Endodermal cell (in vitro differentiated cells): ENCODE data around the gene CHDH. TPM values are rescaled to one million over a fixed set of nuclear protein-coding genes. Genes with fewer than 3 reads are reported as not detected.

Experiments used
- DNase-seq: peaks from one replicate; pipeline ENCODE4 v3.0.0-alpha.2; 2017
- H3K27ac ChIP-seq: 2 replicates; pipeline ENCODE4 v1.5.1; 2013; ENCODE audit warnings: mild to moderate bottlenecking, low read depth, low read length, moderate library complexity
- H3K27me3 ChIP-seq: 2 replicates; pipeline ENCODE4 v1.6.1; 2013; ENCODE audit warnings: mild to moderate bottlenecking, low read length, moderate library complexity; ENCODE audit not compliant: insufficient read depth, control insufficient read depth, poor library complexity, severe bottlenecking
- H3K36me3 ChIP-seq: 2 replicates; pipeline ENCODE4 v1.7.0; 2013; ENCODE audit warnings: mild to moderate bottlenecking, low read length, moderate library complexity; ENCODE audit not compliant: control insufficient read depth, insufficient read depth
- H3K4me1 ChIP-seq: one replicate; pipeline ENCODE4 v1.7.0; 2013; ENCODE audit warnings: low read length; ENCODE audit not compliant: control insufficient read depth, insufficient read depth
- H3K4me3 ChIP-seq: 2 replicates; pipeline ENCODE4 v1.5.1; 2013; ENCODE audit warnings: mild to moderate bottlenecking, low read length, moderate library complexity
- H3K9ac ChIP-seq: 2 replicates; pipeline ENCODE4 v1.6.1; 2013; ENCODE audit warnings: mild to moderate bottlenecking, low read length, moderate library complexity; ENCODE audit not compliant: poor library complexity, severe bottlenecking; ENCODE audit errors: extremely low read depth
- H3K9me3 ChIP-seq: 2 replicates; pipeline ENCODE4 v1.6.1; 2013; ENCODE audit warnings: mild to moderate bottlenecking, low read length, moderate library complexity; ENCODE audit not compliant: control insufficient read depth
- H3K27ac Mint-ChIP-seq: 2 replicates; pipeline ENCODE4 v1.8.0; 2020; ENCODE audit warnings: mixed read lengths
- H3K27me3 Mint-ChIP-seq: 2 replicates; pipeline ENCODE4 v1.8.0; 2021; ENCODE audit warnings: mild to moderate bottlenecking, mixed read lengths; ENCODE audit not compliant: insufficient read depth
- H3K36me3 Mint-ChIP-seq: 2 replicates; pipeline ENCODE4 v1.8.0; 2020; ENCODE audit warnings: low read depth, mixed read lengths
- H3K4me1 Mint-ChIP-seq: 2 replicates; pipeline ENCODE4 v1.8.0; 2020; ENCODE audit warnings: mixed read lengths
- H3K4me3 Mint-ChIP-seq: 2 replicates; pipeline ENCODE4 v1.8.0; 2020; ENCODE audit warnings: mild to moderate bottlenecking, moderate library complexity, mixed read lengths
- H3K9me3 Mint-ChIP-seq: 2 replicates; pipeline ENCODE4 v1.8.0; 2020; ENCODE audit warnings: mild to moderate bottlenecking, mixed read lengths
- CTCF ChIP-seq: fragments of 200-600 bp; sonication (generic); conservative IDR thresholded peaks from 2 replicates; pipeline ENCODE4 v1.5.0; 2021; ENCODE audit warnings: antibody characterized with exemption, mild to moderate bottlenecking
- WGBS, 2 experiments: methylation state at CpG; one replicate each; pipeline versions ENCODE4 v1.1.5 to v1.1.7; 2013; ENCODE audit warnings: missing lambda C conversion rate in 2 of 2, mixed read lengths in 1 of 2; ENCODE audit not compliant: insufficient coverage in 1 of 2, insufficient read length in 1 of 2; 5-methylcytosine and 5-hydroxymethylcytosine counted together
- long read RNA-seq, 4 experiments: library from polyadenylated mRNA in 2 of 4; library from RNA in 1 of 4; library from capped mRNA in 1 of 4; stranded (forward) in 3 of 4; unstranded in 1 of 4; transcript quantifications; one replicate each; pipeline ENCODE4 v2.0.0, GENCODE V29; 2020 to 2021; ENCODE audit warnings: inconsistent platforms in 1 of 4
- polyA plus RNA-seq, 2 experiments: library from polyadenylated mRNA; stranded (reverse); fragments of 50-300 nt; gene quantifications; one replicate each; pipeline ENCODE4 v1.2.3, GENCODE V29; 2013
- total RNA-seq, 2 donors: library from RNA; stranded (reverse); fragmentation: NEBNext Ultra II Directional in 1 of 2; extraction: Animal tissue kit (Norgen Biotek cat#: 25700) in 1 of 2; gene quantifications; 2 replicates in 1 of 2; 3 replicates in 1 of 2; pipeline ENCODE4 v1.2.1, GENCODE V29; 2021

The CHDH gene
- 10 to 100 TPM; 12.7 to 21.4 TPM for total RNA-seq
- polyA plus RNA-seq (2013, experiment 1 of 2), result 2.0 TPM
- 3.1 TPM for polyA plus RNA-seq (2013, experiment 2 of 2)
- long read RNA-seq, experiment 1, full-length matches to known transcripts, result 3 of 11 reads
- long read RNA-seq, experiment 1, partial matches to known transcripts, result 3 of 11 reads
- long read RNA-seq, experiment 1, other reads (novel, unspliced or antisense), result 5 of 11 reads
- long read RNA-seq, experiment 2, full-length matches to known transcripts, result 25 of 46 reads
- long read RNA-seq, experiment 2, partial matches to known transcripts, result 3 of 46 reads
- long read RNA-seq, experiment 2, other reads (novel, unspliced or antisense), result 18 of 46 reads
- long read RNA-seq, experiment 3, full-length matches to known transcripts, result 48 of 93 reads
- long read RNA-seq, experiment 3, partial matches to known transcripts, result 3 of 93 reads
- long read RNA-seq, experiment 3, other reads (novel, unspliced or antisense), result 42 of 93 reads
- long read RNA-seq, experiment 4, partial matches to known transcripts, result 1 of 3 reads
- long read RNA-seq, experiment 4, other reads (novel, unspliced or antisense), result 2 of 3 reads

- 6 to 7% methylated on average over 29 to 91 of the region's 91 CpGs for WGBS, 2 experiments
- Histone ChIP-seq H3K9ac (peak within 1 kb of the TSS; percentile 62), H3K4me1 (peaks cover 17% of the 10 kb centered on the region), H3K27me3 (peaks cover 18% of the 10 kb centered on the region), H3K9me3 (no peaks in the 10 kb centered on the region), H3K27ac (no peak within 1 kb of the TSS), H3K36me3 (no peaks in the 10 kb centered on the region), H3K4me3 (peak within 1 kb of the TSS; percentile 81)
- Mint-ChIP-seq H3K4me3 (peak within 1 kb of the TSS; percentile 66), H3K27me3 (peaks cover 19% of the 10 kb centered on the region), H3K4me1 (peaks cover 38% of the 10 kb centered on the region), H3K36me3 (peaks cover 4% of the 10 kb centered on the region), H3K27ac (peak within 1 kb of the TSS; percentile 87), H3K9me3 (no peaks in the 10 kb centered on the region)
- peak; percentile 90 for DNase-seq
- TF ChIP-seq CTCF, result no peak
Observed at GRCh38 chr3:53846134-53846850, at the start of gene CHDH, which contains the start of gene IL17RB. Gene CHDH (minus strand): TSS chr3:53846419. CDS start chr3:53824008, 22,411 bp downstream. Gene IL17RB (plus strand): TSS chr3:53846568. CDS start chr3:53846589, 21 bp downstream.

GRCh38 chr3:53892286-53892637 lies 46.0 kb upstream of the CHDH start:
- H3K9ac ChIP-seq, result peak overlapping the region; percentile 39
- 54 to 66% methylated on average over 4 of the region's 4 CpGs for WGBS, 2 experiments
- no peaks in the 10 kb centered on the region for H3K9me3 ChIP-seq
- H3K27ac ChIP-seq, result peak overlapping the region; percentile 73
- peak overlapping the region; percentile 92 for H3K4me3 Mint-ChIP-seq
- no peak for DNase-seq
- peaks cover 29% of the 10 kb centered on the region for H3K27me3 ChIP-seq
- H3K4me3 ChIP-seq, result peak overlapping the region; percentile 98
- no peak for TF ChIP-seq CTCF
- peaks cover 13% of the 10 kb centered on the region for H3K36me3 Mint-ChIP-seq
- peak overlapping the region; percentile 100 for H3K27ac Mint-ChIP-seq
- H3K27me3 Mint-ChIP-seq, result peaks cover 27% of the 10 kb centered on the region
- H3K4me1 ChIP-seq, result no peaks in the 10 kb centered on the region
- peaks cover 12% of the 10 kb centered on the region for H3K36me3 ChIP-seq
- H3K9me3 Mint-ChIP-seq, result no peaks in the 10 kb centered on the region
- peaks cover 16% of the 10 kb centered on the region for H3K4me1 Mint-ChIP-seq

GRCh38 chr3:53891497-53892285 lies 45.5 kb upstream of the CHDH start, which contains the start of gene SELENOK:
Gene SELENOK (minus strand): TSS chr3:53891859.
- Histone ChIP-seq H3K4me1 (no peaks in the 10 kb centered on the region), H3K4me3 (peak within 1 kb of the TSS; percentile 98), H3K9me3 (no peaks in the 10 kb centered on the region), H3K36me3 (peaks cover 18% of the 10 kb centered on the region), H3K27me3 (peaks cover 24% of the 10 kb centered on the region), H3K9ac (peak within 1 kb of the TSS; percentile 96), H3K27ac (peak within 1 kb of the TSS; percentile 86)
- H3K9me3 Mint-ChIP-seq, result no peaks in the 10 kb centered on the region
- peaks cover 18% of the 10 kb centered on the region for H3K36me3 Mint-ChIP-seq
- peaks cover 24% of the 10 kb centered on the region for H3K27me3 Mint-ChIP-seq
- TF ChIP-seq CTCF, result no peak
- peak within 1 kb of the TSS; percentile 92 for H3K4me3 Mint-ChIP-seq
- peak; percentile 99 for DNase-seq
- 0 to 2% methylated on average over 29 to 73 of the region's 73 CpGs for WGBS, 2 experiments
- peak within 1 kb of the TSS; percentile 100 for H3K27ac Mint-ChIP-seq
- peaks cover 16% of the 10 kb centered on the region for H3K4me1 Mint-ChIP-seq
